Activated CD4-positive, alpha-beta T cell treated with anti-CD3 and anti-CD28 coated beads, Interleukin-2, amount 50 U/mL, for 48 hours (primary cell): ENCODE results near the gene FGD2.

Source experiments
- DNase-seq, 2 experiments: peaks; one replicate each; pipeline ENCODE4 v3.0.0-alpha.2; 2020

The FGD2 gene

DNA sequence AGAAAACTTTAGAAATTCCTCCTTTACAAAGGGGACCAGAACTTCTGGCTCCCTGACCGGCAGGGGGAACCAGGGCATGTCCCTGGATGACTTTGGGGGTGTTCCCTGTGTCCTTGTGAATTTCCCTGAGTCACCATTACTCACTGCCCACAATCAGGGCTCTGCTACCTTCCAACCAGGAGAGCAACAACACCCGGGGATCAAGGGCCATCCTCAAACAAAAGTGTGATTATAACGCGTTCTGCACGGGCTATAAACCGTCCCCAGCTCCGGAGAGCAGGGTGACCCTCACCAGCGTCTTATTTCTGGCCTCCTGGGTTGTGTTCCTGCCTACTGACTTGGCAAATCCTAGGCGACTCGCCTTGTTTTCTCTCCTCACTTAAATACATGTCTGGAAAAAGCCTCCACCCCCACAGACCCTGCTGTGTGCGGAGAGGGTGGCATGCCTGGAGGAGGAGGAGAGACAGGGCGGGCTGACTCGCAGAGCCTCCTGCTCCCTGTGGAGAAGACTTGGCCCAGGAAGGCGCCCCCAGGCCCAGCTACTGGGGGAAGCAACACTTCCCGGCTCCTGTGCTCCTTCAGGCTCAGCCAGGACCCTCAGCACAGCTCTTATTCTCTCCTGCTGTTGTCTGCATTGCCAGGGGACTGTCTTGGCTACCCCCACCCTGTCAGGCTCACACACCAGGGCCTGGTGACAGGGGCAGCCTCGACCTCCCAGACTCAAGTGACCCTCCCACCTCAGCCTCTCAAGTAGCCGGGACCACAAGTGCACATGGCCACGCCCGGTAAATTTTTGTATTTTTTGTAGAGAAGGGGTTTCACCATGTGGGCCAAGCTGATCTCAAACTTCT, 54.1 kb downstream of the FGD2 start:
- DNase-seq = peak in 1 of 2 experiments; percentile 39

DNA sequence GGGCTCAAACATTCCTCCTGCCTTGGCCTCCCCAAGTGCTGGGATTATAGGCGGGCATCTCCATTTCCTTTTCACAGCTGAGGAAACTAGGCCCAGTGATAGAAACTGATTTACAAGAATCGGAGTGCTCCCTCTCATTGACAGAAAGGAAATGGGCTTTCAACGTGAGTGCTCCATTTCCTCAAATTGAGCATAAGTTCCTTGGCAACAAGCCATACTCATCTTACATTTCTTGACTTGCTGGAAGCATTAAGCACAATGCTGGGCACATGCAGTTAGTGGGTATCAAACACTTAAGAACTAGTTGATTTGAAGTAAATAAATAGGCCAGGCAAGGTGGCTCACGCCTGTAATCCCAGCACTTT, 54.7 kb downstream of the FGD2 start:
- no peak for DNase-seq

DNA sequence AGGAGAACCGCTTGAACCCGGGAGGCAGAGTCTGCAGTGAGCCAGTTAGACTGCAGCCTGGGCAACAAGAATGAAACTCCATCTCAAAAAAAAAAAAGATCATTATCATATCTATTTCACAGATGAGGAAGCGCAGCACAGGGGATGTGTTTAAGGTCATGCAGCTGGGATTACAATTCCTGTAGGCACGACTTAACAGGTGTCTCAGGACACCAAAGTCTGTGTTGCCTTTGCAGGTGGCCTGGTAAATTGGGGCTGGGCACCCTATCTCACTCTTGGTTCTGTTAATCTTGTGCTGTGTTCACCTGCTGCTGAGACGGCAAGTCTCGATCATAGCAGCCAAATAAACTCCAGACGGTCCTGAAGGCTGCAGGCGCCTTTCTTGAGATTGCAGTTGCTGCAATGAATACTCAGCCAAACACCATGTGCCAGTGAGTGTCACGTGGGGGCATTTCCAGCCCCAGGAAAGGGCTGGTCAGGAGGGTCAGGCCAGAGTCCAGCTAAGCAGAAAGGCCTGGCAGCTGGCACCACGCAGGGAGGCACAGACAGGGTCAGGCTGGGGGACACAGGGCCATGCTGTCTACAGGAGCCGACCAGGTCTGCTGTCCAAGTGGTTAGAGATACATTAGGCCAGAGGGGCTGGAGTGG, 55.8 kb downstream of the FGD2 start:
- DNase-seq = no peak

- DNase-seq = no peak
These were observed 57.0 kb downstream of the FGD2 start for GRCh38 chr6:37062424-37062823.

DNA sequence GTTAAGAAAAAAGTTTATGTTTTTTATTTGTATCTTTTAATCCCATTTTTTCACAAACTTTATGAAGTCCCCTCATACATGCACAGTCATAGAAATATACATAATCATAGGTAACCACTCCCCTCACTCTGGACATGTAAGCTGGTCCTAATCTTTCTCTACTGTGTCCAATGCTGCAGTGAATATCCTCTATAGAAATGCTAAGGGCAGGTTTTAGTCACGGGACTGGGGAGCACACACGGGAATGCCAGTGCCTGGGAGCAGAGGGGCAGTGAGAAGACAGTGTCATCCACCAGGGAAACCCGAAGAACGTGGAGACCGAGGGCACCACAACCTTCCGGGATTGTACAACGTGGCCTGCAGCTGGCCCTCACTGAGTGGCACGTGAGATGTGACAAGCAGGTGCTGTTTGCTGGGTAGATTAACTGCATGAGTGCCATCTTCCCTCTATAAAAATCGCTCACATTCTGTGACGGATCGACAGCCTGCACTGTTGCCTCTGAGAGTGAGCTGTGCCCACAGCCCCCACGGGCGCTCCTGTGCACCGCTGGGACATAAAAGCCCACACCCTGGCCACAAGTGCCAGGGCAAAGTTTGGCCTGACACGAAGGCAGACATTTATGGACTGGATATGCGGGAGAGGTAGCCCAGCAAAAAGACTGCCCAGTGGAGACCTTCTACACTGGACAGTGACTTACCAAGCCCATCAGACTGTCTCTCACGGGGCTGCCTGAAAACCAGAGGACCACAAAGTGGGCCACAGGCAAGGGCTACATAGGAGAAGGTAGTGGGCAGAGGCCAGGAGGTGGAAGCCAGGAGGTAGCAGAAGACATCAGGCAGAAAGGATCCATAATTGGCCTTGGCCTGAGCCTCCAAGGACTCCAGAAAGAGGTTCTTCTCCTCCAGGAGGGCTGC, 63.2 kb downstream of the FGD2 start:
- no peak for DNase-seq

- DNase-seq = no peak
These were observed 64.2 kb downstream of the FGD2 start for GRCh38 chr6:37069639-37070038.

DNA sequence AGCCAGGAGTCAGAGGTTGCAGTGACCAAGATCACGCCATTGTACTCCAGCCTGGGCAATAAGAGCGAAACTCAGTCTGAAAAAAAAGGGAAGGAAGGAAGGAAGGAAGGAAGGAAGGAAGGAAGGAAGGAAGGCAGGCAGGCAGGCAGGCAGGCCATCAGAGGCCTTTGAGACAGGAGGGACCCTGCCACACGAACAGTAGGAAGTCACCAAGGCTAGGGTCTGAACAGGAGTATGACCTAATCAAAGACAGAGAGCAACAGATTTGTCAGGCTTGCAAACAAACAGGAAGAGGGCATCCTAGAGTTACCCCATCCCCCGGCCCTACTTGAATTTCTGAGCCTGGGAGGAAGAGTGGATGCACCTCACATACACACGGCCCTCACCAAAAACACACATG, 67.1 kb downstream of the FGD2 start:
- no peak for DNase-seq

- DNase-seq = no peak
These were observed 68.8 kb downstream of the FGD2 start for GRCh38 chr6:37074053-37074827.

GRCh38 chr6:37077191-37077904, 71.9 kb downstream of the FGD2 start:
- DNase-seq = no peak

DNA sequence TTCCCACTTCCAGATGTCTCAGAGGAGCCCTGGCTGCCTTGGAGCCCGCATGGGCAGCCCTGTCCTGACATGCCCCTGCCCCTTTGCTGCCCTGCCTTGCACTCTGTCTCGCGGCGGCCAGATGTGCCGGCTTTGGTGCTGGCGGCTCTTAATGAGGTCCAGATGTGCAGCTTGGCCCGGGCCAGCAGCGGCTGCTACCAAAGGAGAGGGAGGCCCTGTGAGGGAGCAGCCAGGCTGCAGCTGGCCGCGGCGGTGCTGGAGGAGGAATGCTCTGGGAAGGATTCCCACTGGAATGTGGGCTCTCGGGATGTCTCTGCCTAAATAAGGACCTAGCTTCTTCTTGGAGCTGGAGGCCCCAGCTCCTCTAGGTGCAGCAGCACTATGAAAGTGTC, 72.4 kb downstream of the FGD2 start:
- DNase-seq = no peak
